Astrocyte of the cerebellum (primary cell): Measurements from ENCODE around the gene CELA3A.
"Not testable (repeated sequence)": the region's sequence is repeated elsewhere in the genome, so short reads cannot be mapped to it uniquely, and the experiment has no call there.

Experiments used
- DNase-seq: peaks from one replicate; pipeline ENCODE4 v3.0.0-alpha.2; 2011; ENCODE audit warnings: low read depth
- H3K4me3 ChIP-seq: 2 replicates; pipeline ENCODE4 v1.5.1; 2011; ENCODE audit warnings: mild to moderate bottlenecking, low read depth, low read length, moderate library complexity
- in situ Hi-C: cut with HindIII; loops from 2 replicates; pipeline ENCODE4 v1.10.0; 2017; ENCODE audit warnings: low sequenced_read_pairs
- TF ChIP-seq, protein P1 (sequence below): IDR thresholded peaks from 2 replicates; pipeline ENCODE4 v1.5.1; 2012; ENCODE audit warnings: low read length, low read depth, moderate library complexity, mild to moderate bottlenecking; ENCODE audit errors: missing control alignments

Gene CELA3A

DNA sequence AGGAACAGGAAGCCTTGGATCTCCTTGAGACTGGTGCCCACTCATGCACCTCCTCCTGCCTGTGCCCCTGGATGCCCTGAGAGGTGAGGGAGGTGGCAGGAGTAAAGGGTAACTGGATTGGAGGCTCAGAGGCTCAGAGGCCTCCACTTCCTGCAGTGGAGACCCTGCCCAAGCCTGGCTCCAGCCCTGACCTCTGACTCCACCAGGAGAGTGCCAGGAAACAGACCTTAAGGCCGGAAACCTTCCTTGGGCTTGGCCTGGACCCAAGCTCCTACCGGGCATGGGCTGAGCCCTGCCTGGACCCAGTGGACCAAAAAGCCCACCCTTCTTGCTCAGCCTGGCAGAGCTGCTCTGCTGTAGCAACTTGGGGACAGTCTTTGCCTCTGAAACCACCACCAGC is 39.7 kb upstream of the CELA3A start:
- in situ Hi-C loops = loop anchor here (10.0 kb wide), 1 partner anchor 237 kb away; no protein-coding TSS in a partner anchor
- no peak overlapping the region for H3K4me3 ChIP-seq
- TF ChIP-seq, protein P1, sequence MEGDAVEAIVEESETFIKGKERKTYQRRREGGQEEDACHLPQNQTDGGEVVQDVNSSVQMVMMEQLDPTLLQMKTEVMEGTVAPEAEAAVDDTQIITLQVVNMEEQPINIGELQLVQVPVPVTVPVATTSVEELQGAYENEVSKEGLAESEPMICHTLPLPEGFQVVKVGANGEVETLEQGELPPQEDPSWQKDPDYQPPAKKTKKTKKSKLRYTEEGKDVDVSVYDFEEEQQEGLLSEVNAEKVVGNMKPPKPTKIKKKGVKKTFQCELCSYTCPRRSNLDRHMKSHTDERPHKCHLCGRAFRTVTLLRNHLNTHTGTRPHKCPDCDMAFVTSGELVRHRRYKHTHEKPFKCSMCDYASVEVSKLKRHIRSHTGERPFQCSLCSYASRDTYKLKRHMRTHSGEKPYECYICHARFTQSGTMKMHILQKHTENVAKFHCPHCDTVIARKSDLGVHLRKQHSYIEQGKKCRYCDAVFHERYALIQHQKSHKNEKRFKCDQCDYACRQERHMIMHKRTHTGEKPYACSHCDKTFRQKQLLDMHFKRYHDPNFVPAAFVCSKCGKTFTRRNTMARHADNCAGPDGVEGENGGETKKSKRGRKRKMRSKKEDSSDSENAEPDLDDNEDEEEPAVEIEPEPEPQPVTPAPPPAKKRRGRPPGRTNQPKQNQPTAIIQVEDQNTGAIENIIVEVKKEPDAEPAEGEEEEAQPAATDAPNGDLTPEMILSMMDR = no peak
- DNase-seq = no peak

DNA sequence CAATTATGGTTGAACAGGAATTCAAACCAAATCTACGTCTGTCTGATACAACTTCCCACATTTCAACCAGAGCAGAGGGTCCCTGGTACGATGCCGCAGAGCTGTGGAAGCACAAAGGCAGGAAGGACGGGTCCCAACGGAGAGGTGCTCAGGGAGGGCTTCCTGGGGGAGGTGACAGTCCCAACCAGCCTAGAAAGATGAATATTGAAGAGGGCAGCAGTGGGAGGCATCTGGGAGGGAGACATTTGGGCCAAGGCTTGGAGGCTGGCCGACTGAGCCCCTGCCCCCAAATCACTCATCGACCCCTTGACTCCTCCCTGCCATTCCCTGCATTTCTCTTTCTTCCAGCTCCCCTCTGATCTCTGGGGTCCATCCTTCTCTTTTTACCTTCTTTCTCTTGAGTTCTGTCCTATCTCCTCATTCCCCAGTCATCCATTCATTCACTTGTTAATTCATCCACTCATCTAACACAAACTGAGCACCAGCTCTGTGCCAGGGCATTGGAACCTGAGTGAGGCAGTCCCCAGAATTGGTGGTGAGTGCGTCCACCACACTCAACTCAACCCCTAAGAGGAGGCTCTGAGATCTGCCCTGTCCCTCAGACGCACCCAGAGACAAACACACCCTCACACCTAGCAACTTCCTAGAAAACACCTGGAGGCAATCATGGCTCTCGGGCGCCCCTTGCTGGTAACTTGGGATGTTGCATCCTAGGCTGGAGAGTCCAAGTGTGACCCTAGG is 37.8 kb upstream of the CELA3A start:
- H3K4me3 ChIP-seq = no peak overlapping the region
- DNase-seq = peak; percentile 24
- in situ Hi-C loops = loop anchor here (10.0 kb wide), 1 partner anchor 239 kb away; no protein-coding TSS in a partner anchor
- TF ChIP-seq, protein P1 = peak; percentile 90

DNA sequence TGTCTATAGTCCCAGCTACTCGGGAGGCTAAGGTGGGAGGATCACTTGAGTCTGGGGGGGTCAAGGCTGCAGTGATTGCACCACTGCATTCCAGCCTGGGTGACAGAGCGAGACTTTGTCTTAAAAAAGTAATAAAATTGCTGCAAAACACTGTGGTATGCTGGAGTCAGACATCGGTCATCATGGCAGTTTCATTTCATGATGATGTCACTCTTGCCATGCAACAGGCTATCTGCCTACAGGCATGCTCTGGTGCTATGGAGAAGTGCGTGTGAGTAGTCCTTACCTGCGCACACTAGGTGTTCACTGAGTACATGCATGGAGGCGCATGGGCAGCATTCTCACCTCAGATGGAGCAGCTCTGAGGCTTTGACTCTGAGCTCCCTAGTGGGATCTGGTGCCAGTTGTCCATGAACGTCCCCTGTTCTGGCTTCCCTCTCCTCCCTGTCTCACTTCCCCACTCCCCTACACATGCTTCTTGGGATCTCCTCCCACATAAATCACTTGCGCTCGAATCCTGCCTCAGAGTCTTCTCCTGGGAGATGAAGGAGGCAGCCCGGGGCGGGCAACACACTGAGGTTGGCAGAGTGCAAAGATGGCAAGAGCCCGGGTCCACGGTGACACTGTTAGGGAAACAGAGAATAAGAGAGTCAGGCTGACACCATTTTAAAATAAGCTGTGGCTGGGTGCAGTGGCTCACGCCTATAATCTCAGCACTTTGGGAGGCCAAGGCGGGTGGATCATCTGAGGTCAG is 35.0 kb upstream of the CELA3A start:
- no peak for DNase-seq
- TF ChIP-seq, protein P1 = no peak
- no peak overlapping the region for H3K4me3 ChIP-seq
- in situ Hi-C loops = loop anchor here (10.0 kb wide), 1 partner anchor 242 kb away; no protein-coding TSS in a partner anchor

DNA sequence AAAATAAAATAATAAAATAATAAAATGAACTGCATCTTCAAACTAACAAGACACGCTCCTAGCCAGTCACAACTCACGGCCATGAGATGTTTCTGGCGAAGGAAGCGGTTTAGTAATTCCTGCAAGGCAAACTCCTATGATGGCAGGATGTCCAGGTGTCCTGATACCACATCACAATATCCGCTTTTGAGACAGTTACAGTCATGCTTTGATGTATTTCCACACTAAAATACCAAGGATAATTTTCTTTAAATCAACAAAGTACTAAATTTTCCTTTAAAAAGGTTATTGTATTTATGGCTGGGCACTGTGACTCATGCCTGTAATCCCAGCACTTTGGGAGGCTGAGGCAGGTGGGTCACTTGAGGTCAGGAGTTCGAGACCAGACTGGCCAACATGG is 34.2 kb upstream of the CELA3A start:
- H3K4me3 ChIP-seq, DNase-seq: not testable (repeated sequence)
- in situ Hi-C loops = loop anchor here (10.0 kb wide), 1 partner anchor 242 kb away; no protein-coding TSS in a partner anchor

DNA sequence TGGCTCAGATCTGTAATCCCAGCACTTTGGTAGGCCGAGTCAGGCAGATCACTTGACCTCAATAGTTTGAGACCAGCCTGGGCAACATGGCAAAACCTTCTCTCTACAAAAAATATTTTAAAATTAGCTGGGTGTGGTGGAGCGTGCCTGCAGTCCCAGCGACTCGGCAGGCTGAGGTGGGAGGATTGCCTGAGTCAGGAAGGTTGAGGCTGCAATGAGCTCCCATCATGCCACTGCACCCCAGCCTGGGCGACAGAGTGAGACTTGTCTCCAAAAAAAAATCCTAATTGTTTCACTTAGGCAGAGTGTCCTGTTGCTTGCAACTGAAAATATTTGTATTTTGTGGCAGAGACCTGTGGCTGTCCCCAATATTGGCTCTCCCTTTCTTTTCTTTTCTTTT is 32.4 kb upstream of the CELA3A start:
- in situ Hi-C loops = loop anchor here (10.0 kb wide), 1 partner anchor 244 kb away; no protein-coding TSS in a partner anchor
- not testable (repeated sequence) for H3K4me3 ChIP-seq, DNase-seq

DNA sequence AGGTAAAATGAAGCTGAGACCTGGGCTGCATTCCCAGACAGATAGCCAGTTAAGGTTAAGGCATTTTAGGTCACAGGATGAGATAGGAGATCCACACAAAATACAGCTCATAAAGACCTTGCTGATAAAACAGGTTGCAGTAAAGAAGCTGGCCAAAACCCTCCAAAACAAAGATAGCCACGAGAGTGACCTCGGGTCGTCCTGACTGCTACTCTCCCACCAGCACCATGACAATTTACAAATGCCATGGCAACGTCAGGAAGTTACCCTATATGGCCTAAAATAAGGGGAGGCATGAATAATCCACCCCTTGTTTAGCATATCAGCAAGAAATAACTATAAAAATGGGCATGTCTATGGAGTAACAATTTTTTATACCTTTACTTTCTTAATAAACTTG is 30.9 kb upstream of the CELA3A start:
- in situ Hi-C loops, DNase-seq, H3K4me3 ChIP-seq: not testable (repeated sequence)

DNA sequence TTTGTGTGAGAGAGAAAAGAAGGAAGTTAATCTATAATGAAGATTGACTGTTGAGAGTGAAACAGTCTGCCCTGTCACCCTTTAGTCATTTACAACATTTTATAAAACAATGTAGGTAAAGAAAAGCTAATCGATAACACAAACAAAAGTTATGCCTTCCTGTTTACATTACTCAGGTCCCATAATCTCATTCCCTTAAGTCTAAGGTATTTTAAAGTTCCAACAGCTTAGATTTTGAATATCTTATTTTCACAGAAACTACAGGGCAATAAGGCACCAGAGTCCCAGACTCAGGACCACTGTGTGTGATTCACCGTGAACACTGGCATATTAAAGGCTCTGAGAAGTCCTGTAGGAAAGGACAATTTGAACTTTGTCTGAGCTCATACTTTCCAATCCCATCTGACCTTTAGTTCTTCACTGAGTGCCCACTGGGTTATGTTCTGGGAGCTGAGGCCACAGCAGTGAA is 28.4 kb upstream of the CELA3A start:
- DNase-seq, H3K4me3 ChIP-seq, in situ Hi-C loops: not testable (repeated sequence)

DNA sequence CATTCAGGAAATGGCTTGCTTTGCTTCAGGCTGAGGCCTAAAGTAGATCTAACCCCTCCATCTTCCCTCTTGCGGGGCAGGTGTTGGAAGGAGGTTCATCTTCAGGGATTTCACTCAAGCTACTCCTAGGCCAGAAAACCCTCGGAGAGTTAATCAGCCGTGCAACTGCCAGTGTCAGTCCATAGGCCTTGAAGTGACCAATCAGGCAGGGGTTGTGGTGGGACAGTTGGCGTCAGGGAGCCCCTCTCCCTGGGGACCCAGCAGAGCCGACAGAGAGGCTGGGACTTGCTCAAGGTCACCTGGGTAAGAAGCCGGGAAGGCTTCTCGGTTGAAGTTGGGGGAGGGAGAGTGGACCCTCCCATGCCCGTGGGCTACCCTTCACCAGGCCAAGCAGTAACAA is 27.5 kb upstream of the CELA3A start:
- H3K4me3 ChIP-seq, DNase-seq, in situ Hi-C loops: not testable (repeated sequence)

DNA sequence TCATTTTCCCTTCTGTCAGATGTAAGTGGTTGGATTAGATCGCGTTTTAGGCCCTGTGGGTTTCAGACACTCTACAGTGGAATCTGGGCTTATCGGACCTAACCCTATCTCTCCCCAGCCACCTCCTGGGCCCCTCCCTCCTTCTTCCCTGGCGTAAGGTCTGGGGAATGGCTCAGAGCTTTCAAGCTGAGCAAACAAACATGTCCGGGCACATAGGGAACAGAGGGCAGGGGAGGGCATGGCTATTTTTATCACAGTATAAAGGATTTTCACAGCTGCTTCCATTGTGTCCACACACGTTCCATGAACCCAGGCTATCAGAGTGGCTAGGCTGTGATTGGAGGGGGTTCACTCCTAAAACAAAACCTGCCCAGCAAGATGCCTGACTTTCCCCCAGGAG is 26.8 kb upstream of the CELA3A start:
- H3K4me3 ChIP-seq, DNase-seq, in situ Hi-C loops: not testable (repeated sequence)

DNA sequence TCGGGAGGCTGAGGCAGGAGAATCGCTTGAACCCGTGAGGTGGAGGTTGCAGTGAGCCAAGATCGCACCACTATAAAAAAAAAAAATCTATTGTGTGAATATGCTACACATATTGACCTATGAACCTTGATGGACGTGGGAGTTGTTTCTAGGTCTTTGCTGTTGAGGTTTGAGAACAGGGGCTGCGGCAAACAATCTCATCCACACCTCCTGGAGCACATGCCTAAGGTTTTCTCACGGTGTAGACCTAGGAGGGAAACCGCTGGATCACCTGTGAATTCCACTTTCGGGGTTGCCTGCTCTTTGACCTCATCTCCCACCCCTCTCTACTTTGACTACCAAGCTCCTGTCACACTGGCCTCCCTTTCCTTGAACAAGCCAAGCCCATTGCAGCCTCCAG is 26.2 kb upstream of the CELA3A start:
- in situ Hi-C loops, H3K4me3 ChIP-seq, DNase-seq: not testable (repeated sequence)

DNA sequence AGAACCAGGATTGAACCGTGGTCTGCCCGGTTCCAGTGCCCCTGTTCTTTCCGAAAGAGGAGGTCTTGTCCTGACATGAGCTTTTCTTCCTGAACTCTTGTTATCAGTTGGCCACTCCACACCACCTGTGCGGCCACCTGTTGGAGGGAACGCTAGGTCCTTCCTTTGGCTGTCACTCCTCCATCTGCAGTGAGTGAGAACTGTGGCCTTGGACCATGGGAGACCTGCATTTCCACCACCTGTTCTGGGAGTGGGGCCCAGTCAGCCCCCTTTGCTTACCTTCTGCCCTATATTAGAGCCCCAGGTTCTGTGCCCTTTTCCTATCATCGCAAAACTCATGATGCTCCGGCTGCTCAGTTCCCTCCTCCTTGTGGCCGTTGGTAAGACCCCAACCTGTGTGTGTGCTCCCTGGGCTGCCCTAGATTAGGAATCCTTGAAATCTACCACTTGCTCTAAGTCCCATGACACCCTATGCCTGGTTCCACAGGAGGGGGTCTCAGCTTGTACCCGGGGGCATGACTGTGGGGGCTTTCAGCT is 24.7 kb upstream of the CELA3A start, which contains the start of gene CELA3B:
Gene CELA3B, plus strand, starts transcription at position 320 of the 537 bp plus-strand sequence. Its CDS starts 18 bp downstream, at position 338.
- DNase-seq, in situ Hi-C loops, H3K4me3 ChIP-seq: not testable (repeated sequence)

DNA sequence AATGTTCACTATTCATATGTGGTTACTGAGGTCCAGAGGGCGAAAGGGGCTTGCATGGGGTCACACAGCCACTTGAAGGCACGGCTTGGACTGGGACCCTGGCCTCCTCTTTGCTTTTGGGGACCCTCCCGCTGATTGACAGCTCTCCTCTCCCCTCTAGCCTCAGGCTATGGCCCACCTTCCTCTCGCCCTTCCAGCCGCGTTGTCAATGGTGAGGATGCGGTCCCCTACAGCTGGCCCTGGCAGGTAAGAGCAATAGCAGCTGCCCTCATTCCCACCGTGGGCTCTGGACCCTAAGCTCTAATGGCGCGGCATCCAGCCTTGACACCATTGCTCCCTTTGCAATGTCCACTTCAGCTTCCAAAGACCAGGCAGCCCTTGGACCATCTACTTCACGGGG is 23.2 kb upstream of the CELA3A start:
- in situ Hi-C loops, H3K4me3 ChIP-seq, DNase-seq: not testable (repeated sequence)

DNA sequence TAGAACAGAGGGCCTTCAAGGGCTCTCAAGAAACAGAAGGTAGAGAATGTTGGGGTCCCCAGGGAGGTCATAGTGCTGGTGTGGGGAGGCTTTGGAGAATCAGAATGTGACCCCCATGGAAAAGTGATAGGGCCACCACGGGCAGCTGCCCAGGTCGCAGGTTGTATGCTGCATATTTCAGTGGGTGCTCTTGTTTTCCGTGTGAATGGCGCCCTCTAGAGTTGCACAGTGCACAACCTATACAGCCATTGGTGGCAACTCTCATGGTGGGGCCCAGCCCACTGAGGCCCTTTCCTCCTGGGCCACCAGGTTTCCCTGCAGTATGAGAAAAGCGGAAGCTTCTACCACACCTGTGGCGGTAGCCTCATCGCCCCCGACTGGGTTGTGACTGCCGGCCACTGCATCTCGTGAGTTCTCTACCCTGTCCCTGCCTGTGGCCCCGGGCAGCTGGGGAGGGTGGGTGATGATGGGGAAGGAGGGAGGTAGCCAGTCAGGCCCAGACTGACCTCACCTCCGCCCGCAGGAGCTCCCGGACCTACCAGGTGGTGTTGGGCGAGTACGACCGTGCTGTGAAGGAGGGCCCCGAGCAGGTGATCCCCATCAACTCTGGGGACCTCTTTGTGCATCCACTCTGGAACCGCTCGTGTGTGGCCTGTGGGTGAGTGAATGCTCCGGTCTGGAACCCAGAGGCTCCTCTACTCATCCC is 20.8 kb upstream of the CELA3A start:
- DNase-seq, H3K4me3 ChIP-seq, in situ Hi-C loops: not testable (repeated sequence)
